ENCODE results near the gene GNPTG. TPM values are rescaled to one million over a fixed set of nuclear protein-coding genes. Genes with fewer than 3 reads are reported as not detected.
A peak's percentile ranks its signal among the peaks of the same experiment; 100 is the strongest.

GNPTG gene
- total RNA-seq, 1 experiment from 2014 or later, result 20.9 TPM

GRCh38 chr16:1362807-1363206 lies 11.1 kb downstream of the GNPTG start:
- Histone ChIP-seq H3K9me3 (ENCODE audit: low read depth, low read length, poor library complexity, severe bottlenecking) (no peaks in the 10 kb centered on the region), H3K4me1 (ENCODE audit: insufficient read depth, low read length, poor library complexity, severe bottlenecking) (no peaks in the 10 kb centered on the region), H3K27ac (ENCODE audit: low read depth, low read length, poor library complexity, severe bottlenecking) (no peak overlapping the region), H3K36me3 (ENCODE audit: insufficient read depth, low read length, poor library complexity, severe bottlenecking) (peaks cover 76% of the 10 kb centered on the region), H3K4me3 (ENCODE audit: low read depth, low read length, poor library complexity, severe bottlenecking) (no peak overlapping the region), H3K27me3 (replicated peaks; ENCODE audit: insufficient read depth, low read depth, low read length, poor library complexity) (no peaks in the 10 kb centered on the region)
- DNase-seq (ENCODE audit: low spot score), result no peak
- intact Hi-C loops (cut with micrococcal nuclease; ENCODE audit: unreplicated experiment), result no loop called here
- no peak for TF ChIP-seq CTCF (conservative IDR thresholded peaks at IDR 0.05; ENCODE audit: low read depth, low read length)
- no peak for TF ChIP-seq EZH2 (IDR thresholded peaks at IDR 0.05; ENCODE audit: borderline replicate concordance, low read depth, low read length, poor library complexity, severe bottlenecking)
- ChIA-PET POLR2A (ENCODE audit: low non-redundant PET) (no interaction called here), CTCF (interaction anchor here (0.5 to 1.0 kb wide), 3 partner anchors 17 to 940 kb away, joined by 3 to 5 read pairs (median 4); no protein-coding TSS in a partner anchor)
- TSS peak; percentile 61 for BruUV-seq (replicated peaks)

- no peak overlapping the region for H3K27ac ChIP-seq (ENCODE audit: low read depth, low read length, poor library complexity, severe bottlenecking)
- TSS peak; percentile 24 for BruUV-seq (replicated peaks)
- no peaks in the 10 kb centered on the region for H3K9me3 ChIP-seq (ENCODE audit: low read depth, low read length, poor library complexity, severe bottlenecking)
Measured at GRCh38 chr16:1363501-1364041, 11.8 kb downstream of the GNPTG start.

GRCh38 chr16:1364510-1364909 lies 12.8 kb downstream of the GNPTG start:
- intact Hi-C loops (cut with micrococcal nuclease; ENCODE audit: unreplicated experiment), result no loop called here
- Histone ChIP-seq H3K36me3 (ENCODE audit: insufficient read depth, low read length, poor library complexity, severe bottlenecking) (peaks cover 75% of the 10 kb centered on the region), H3K4me1 (ENCODE audit: insufficient read depth, low read length, poor library complexity, severe bottlenecking) (no peaks in the 10 kb centered on the region)

More at GRCh38 chr16:1363501-1364041, 11.8 kb downstream of the GNPTG start:
- H3K36me3 ChIP-seq (ENCODE audit: insufficient read depth, low read length, poor library complexity, severe bottlenecking), result peaks cover 78% of the 10 kb centered on the region
- no peaks in the 10 kb centered on the region for H3K4me1 ChIP-seq (ENCODE audit: insufficient read depth, low read length, poor library complexity, severe bottlenecking)
- peak; percentile 62 for DNase-seq (ENCODE audit: low spot score)
- TF ChIP-seq CTCF (conservative IDR thresholded peaks at IDR 0.05; ENCODE audit: low read depth, low read length) (peak; percentile 91), EZH2 (IDR thresholded peaks at IDR 0.05; ENCODE audit: borderline replicate concordance, low read depth, low read length, poor library complexity, severe bottlenecking) (no peak)
- H3K27me3 ChIP-seq (replicated peaks; ENCODE audit: insufficient read depth, low read depth, low read length, poor library complexity), result no peaks in the 10 kb centered on the region
- H3K4me3 ChIP-seq (ENCODE audit: low read depth, low read length, poor library complexity, severe bottlenecking), result no peak overlapping the region
- POLR2A ChIA-PET (ENCODE audit: low non-redundant PET), result no interaction called here
- CTCF ChIA-PET, result interaction anchor here (0.7 to 1.0 kb wide), 2 partner anchors 16 to 32 kb away, joined by 3 to 4 read pairs; no protein-coding TSS in a partner anchor
- intact Hi-C loops (cut with micrococcal nuclease; ENCODE audit: unreplicated experiment), result no loop called here

More at GRCh38 chr16:1364510-1364909, 12.8 kb downstream of the GNPTG start:
- no peaks in the 10 kb centered on the region for H3K27me3 ChIP-seq (replicated peaks; ENCODE audit: insufficient read depth, low read depth, low read length, poor library complexity)
- CTCF ChIA-PET, result no interaction called here
- no TSS peak for BruUV-seq (replicated peaks)
- no peak for TF ChIP-seq EZH2 (IDR thresholded peaks at IDR 0.05; ENCODE audit: borderline replicate concordance, low read depth, low read length, poor library complexity, severe bottlenecking)
- TF ChIP-seq CTCF (conservative IDR thresholded peaks at IDR 0.05; ENCODE audit: low read depth, low read length), result no peak
- no peak for DNase-seq (ENCODE audit: low spot score)
- H3K4me3 ChIP-seq (ENCODE audit: low read depth, low read length, poor library complexity, severe bottlenecking), result no peak overlapping the region
- no peak overlapping the region for H3K27ac ChIP-seq (ENCODE audit: low read depth, low read length, poor library complexity, severe bottlenecking)
- POLR2A ChIA-PET (ENCODE audit: low non-redundant PET), result interaction anchor here (0.5 kb wide), 1 partner anchor 22 kb away, joined by 6 read pairs; no protein-coding TSS in a partner anchor
- H3K9me3 ChIP-seq (ENCODE audit: low read depth, low read length, poor library complexity, severe bottlenecking), result no peaks in the 10 kb centered on the region
